Measurements from ENCODE around the gene TSR1. TPM values are rescaled to one million over a fixed set of nuclear protein-coding genes. Genes with fewer than 3 reads are reported as not detected.

TSR1 gene
- total and polyA plus RNA-seq, 2 experiments from 2014 or later: 45.7 to 73.3 TPM

GRCh38 chr17:2304931-2305330 lies 31.3 kb downstream of the TSR1 start:
- Histone ChIP-seq H4K20me1 (ENCODE audit: insufficient read depth) (no peaks in the 10 kb centered on the region), H2AFZ (no peak overlapping the region), H3K9me3 (ENCODE audit: low read depth) (no peaks in the 10 kb centered on the region), H3K4me2 (ENCODE audit: unreplicated experiment) (peak overlapping the region; percentile 85), H3K79me2 (ENCODE audit: insufficient read depth) (peaks cover 76% of the 10 kb centered on the region), H3K27ac (no peak overlapping the region), H3K9me2 (ENCODE audit: insufficient read depth) (no peaks in the 10 kb centered on the region), H3K4me3 (no peak overlapping the region), H3K4me1 (ENCODE audit: insufficient read depth) (0 out of 2 replicates have a peak, but pooled peaks cover 7% of the 10 kb centered on the region), H3F3A (ENCODE audit: insufficient read depth) (no peaks in the 10 kb centered on the region; the same call in 1 of the 2 replicates), H3K9ac (no peak overlapping the region), H3K36me3 (ENCODE audit: low read depth) (peaks cover 3% of the 10 kb centered on the region; the same call in 1 of the 2 replicates), H3K27me3 (replicated peaks; ENCODE audit: insufficient read depth) (no peaks in the 10 kb centered on the region)
- no peak for TF ChIP-seq EZH2phosphoT487 (IDR thresholded peaks at IDR 0.05; ENCODE audit: insufficient read depth, low read depth)
- TF ChIP-seq EZH2 (IDR thresholded peaks at IDR 0.05; ENCODE audit: insufficient read depth, poor library complexity, severe bottlenecking): no peak
- WGBS, 2 experiments (ENCODE audit: low coverage in 1 of 2, low lambda C conversion rate in 2 of 2, missing lambda C conversion rate in 2 of 2): 98 to 99% methylated on average over 4 of the region's 4 CpGs
- in situ Hi-C loops (cut with MboI): no loop called here
- DNase-seq: no peak

GRCh38 chr17:2303204-2304188 lies 32.8 kb downstream of the TSR1 start, which contains the start of the genes SMG6 and SRR:
SMG6 (minus strand) TSS chr17:2303785; CDS start chr17:2303720, 65 bp downstream.
SRR (plus strand) TSS chr17:2303950; CDS start chr17:2315561, 11,611 bp downstream.
- Histone ChIP-seq H3K36me3 (ENCODE audit: low read depth) (peaks cover 3% of the 10 kb centered on the region; the same call in 1 of the 2 replicates), H3F3A (ENCODE audit: insufficient read depth) (no peaks in the 10 kb centered on the region; the same call in 1 of the 2 replicates), H3K27me3 (replicated peaks; ENCODE audit: insufficient read depth) (no peaks in the 10 kb centered on the region), H3K9me3 (ENCODE audit: low read depth) (no peaks in the 10 kb centered on the region), H3K27ac (peak within 1 kb of the TSS; percentile 85), H3K4me1 (ENCODE audit: insufficient read depth) (0 out of 2 replicates have a peak, but pooled peaks cover 7% of the 10 kb centered on the region), H3K4me2 (ENCODE audit: unreplicated experiment) (peak within 1 kb of the TSS; percentile 90), H3K79me2 (ENCODE audit: insufficient read depth) (peaks cover 89% of the 10 kb centered on the region), H4K20me1 (ENCODE audit: insufficient read depth) (no peaks in the 10 kb centered on the region), H3K9ac (peak within 1 kb of the TSS; percentile 95), H3K4me3 (peak within 1 kb of the TSS; percentile 97), H3K9me2 (ENCODE audit: insufficient read depth) (no peaks in the 10 kb centered on the region), H2AFZ (peak within 1 kb of the TSS; percentile 87)
- in situ Hi-C loops (cut with MboI): no loop called here
- DNase-seq: peak; percentile 95
- TF ChIP-seq EZH2 (IDR thresholded peaks at IDR 0.05; ENCODE audit: insufficient read depth, poor library complexity, severe bottlenecking): no peak
- no peak for TF ChIP-seq EZH2phosphoT487 (IDR thresholded peaks at IDR 0.05; ENCODE audit: insufficient read depth, low read depth)
- 1% methylated on average over 59 to 87 of the region's 108 CpGs for WGBS, 2 experiments (ENCODE audit: low coverage in 1 of 2, low lambda C conversion rate in 2 of 2, missing lambda C conversion rate in 2 of 2)

GRCh38 chr17:2302778-2303203 lies 33.5 kb downstream of the TSR1 start:
- Histone ChIP-seq H3K9ac (peak overlapping the region; percentile 95), H2AFZ (peak overlapping the region; percentile 86), H3K4me2 (ENCODE audit: unreplicated experiment) (peak overlapping the region; percentile 90), H3K4me3 (peak overlapping the region; percentile 97), H3K9me3 (ENCODE audit: low read depth) (no peaks in the 10 kb centered on the region), H3K36me3 (ENCODE audit: low read depth) (peaks cover 5% of the 10 kb centered on the region; the same call in 1 of the 2 replicates), H3K9me2 (ENCODE audit: insufficient read depth) (no peaks in the 10 kb centered on the region), H3K27me3 (replicated peaks; ENCODE audit: insufficient read depth) (no peaks in the 10 kb centered on the region), H3K79me2 (ENCODE audit: insufficient read depth) (peaks cover 87% of the 10 kb centered on the region), H3K27ac (peak overlapping the region; percentile 85), H4K20me1 (ENCODE audit: insufficient read depth) (no peaks in the 10 kb centered on the region), H3F3A (ENCODE audit: insufficient read depth) (no peaks in the 10 kb centered on the region; the same call in 1 of the 2 replicates), H3K4me1 (ENCODE audit: insufficient read depth) (0 out of 2 replicates have a peak, but pooled peaks cover 7% of the 10 kb centered on the region)
- no peak for DNase-seq
- TF ChIP-seq EZH2phosphoT487 (IDR thresholded peaks at IDR 0.05; ENCODE audit: insufficient read depth, low read depth) (no peak), EZH2 (IDR thresholded peaks at IDR 0.05; ENCODE audit: insufficient read depth, poor library complexity, severe bottlenecking) (no peak)
- in situ Hi-C loops (cut with MboI): no loop called here
- 0 to 1% methylated on average over 12 of the region's 12 CpGs for WGBS, 2 experiments (ENCODE audit: low coverage in 1 of 2, low lambda C conversion rate in 2 of 2, missing lambda C conversion rate in 2 of 2)

- H2AFZ ChIP-seq: no peak overlapping the region
- 0 out of 2 replicates have a peak, but pooled peaks cover 7% of the 10 kb centered on the region for H3K4me1 ChIP-seq (ENCODE audit: insufficient read depth)
- H3K9me2 ChIP-seq (ENCODE audit: insufficient read depth): no peaks in the 10 kb centered on the region
- TF ChIP-seq EZH2phosphoT487 (IDR thresholded peaks at IDR 0.05; ENCODE audit: insufficient read depth, low read depth): no peak
- no peak for TF ChIP-seq EZH2 (IDR thresholded peaks at IDR 0.05; ENCODE audit: insufficient read depth, poor library complexity, severe bottlenecking)
- in situ Hi-C loops (cut with MboI): no loop called here
- no peaks in the 10 kb centered on the region; the same call in 1 of the 2 replicates for H3F3A ChIP-seq (ENCODE audit: insufficient read depth)
- peaks cover 17% of the 10 kb centered on the region; the same call in 1 of the 2 replicates for H3K36me3 ChIP-seq (ENCODE audit: low read depth)
- H3K9ac ChIP-seq: no peak overlapping the region
- H3K27me3 ChIP-seq (replicated peaks; ENCODE audit: insufficient read depth): no peaks in the 10 kb centered on the region
- H3K9me3 ChIP-seq (ENCODE audit: low read depth): no peaks in the 10 kb centered on the region
- H3K27ac ChIP-seq: no peak overlapping the region
- no peak overlapping the region for H3K4me2 ChIP-seq (ENCODE audit: unreplicated experiment)
- WGBS, 2 experiments (ENCODE audit: low coverage in 1 of 2, low lambda C conversion rate in 2 of 2, missing lambda C conversion rate in 2 of 2): 97 to 98% methylated on average over 16 to 22 of the region's 22 CpGs
- no peak for DNase-seq
- no peak overlapping the region for H3K4me3 ChIP-seq
- no peaks in the 10 kb centered on the region for H4K20me1 ChIP-seq (ENCODE audit: insufficient read depth)
- H3K79me2 ChIP-seq (ENCODE audit: insufficient read depth): peaks cover 90% of the 10 kb centered on the region
Measured at GRCh38 chr17:2299756-2300155, 36.5 kb downstream of the TSR1 start.

All from GM23248 (cell line).